Ishikawa (cell line): ENCODE data around the gene KCNH3.

ENCODE experiments used
- CEBPB ChIP-seq: IDR thresholded peaks from 2 replicates; pipeline ENCODE4 v1.6.1; 2012
- CREB1 ChIP-seq: IDR thresholded peaks from 2 replicates; pipeline ENCODE4 v1.6.1; 2012; ENCODE audit warnings: low read depth
- EGR1 ChIP-seq: IDR thresholded peaks from 2 replicates; pipeline ENCODE4 v1.6.1; 2012
- EP300 ChIP-seq: IDR thresholded peaks from 2 replicates; pipeline ENCODE4 v1.6.1; 2012; ENCODE audit warnings: borderline replicate concordance
- FOXM1 ChIP-seq: IDR thresholded peaks from 2 replicates; pipeline ENCODE4 v1.6.1; 2012; ENCODE audit warnings: low read depth, borderline replicate concordance
- NFIC ChIP-seq: IDR thresholded peaks from 2 replicates; pipeline ENCODE4 v1.6.1; 2012
- RAD21 ChIP-seq: IDR thresholded peaks from 2 replicates; pipeline ENCODE4 v1.6.1; 2012; ENCODE audit warnings: low read depth
- TAF1 ChIP-seq: IDR thresholded peaks from 2 replicates; pipeline ENCODE4 v1.6.1; 2012; ENCODE audit warnings: low read depth, mild to moderate bottlenecking
- TCF12 ChIP-seq: IDR thresholded peaks from 2 replicates; pipeline ENCODE4 v1.6.1; 2012; ENCODE audit warnings: low read depth
- TEAD4 ChIP-seq: IDR thresholded peaks from 2 replicates; pipeline ENCODE4 v1.6.1; 2012
- YY1 ChIP-seq: IDR thresholded peaks from 2 replicates; pipeline ENCODE4 v1.6.1; 2012; ENCODE audit warnings: low read depth
- ZBTB7A ChIP-seq: IDR thresholded peaks from 2 replicates; pipeline ENCODE4 v1.6.1; 2012; ENCODE audit warnings: low read depth
- TF ChIP-seq, protein P1 (sequence below): IDR thresholded peaks from 2 replicates; pipeline ENCODE4 v1.6.1; 2012; ENCODE audit warnings: low read depth, mild to moderate bottlenecking
- TF ChIP-seq, protein P2 (sequence below): IDR thresholded peaks from 2 replicates; pipeline ENCODE4 v1.6.1; 2012
- TF ChIP-seq, protein P3 (sequence below): IDR thresholded peaks from 2 replicates; pipeline ENCODE4 v1.6.1; 2012

The KCNH3 gene

DNA sequence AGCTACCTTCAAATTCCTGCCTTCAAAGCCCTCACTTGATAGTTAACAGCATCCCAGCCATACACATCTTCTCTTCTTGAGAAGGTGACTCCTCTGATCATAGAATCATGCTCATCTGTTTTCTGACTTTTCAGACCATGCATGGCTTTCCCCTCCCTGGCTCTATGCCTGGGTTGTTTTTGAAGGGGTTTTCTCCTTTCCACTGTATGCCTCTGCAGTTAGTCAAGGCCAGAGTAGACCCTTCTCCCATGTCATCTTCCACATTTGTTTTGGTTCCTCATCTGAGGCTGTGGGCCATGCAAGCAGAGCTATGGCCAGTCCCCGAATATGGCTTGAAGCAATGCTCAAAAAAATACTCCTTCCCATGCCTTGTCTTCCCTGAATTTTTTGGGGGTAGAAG lies 43.4 kb downstream of the KCNH3 start:
- TF ChIP-seq EGR1 = no peak
- TF ChIP-seq YY1 = no peak
- TF ChIP-seq FOXM1 = no peak
- no peak for TF ChIP-seq CREB1
- TF ChIP-seq TEAD4 = no peak
- TF ChIP-seq EP300 = no peak
- TF ChIP-seq, protein P1, sequence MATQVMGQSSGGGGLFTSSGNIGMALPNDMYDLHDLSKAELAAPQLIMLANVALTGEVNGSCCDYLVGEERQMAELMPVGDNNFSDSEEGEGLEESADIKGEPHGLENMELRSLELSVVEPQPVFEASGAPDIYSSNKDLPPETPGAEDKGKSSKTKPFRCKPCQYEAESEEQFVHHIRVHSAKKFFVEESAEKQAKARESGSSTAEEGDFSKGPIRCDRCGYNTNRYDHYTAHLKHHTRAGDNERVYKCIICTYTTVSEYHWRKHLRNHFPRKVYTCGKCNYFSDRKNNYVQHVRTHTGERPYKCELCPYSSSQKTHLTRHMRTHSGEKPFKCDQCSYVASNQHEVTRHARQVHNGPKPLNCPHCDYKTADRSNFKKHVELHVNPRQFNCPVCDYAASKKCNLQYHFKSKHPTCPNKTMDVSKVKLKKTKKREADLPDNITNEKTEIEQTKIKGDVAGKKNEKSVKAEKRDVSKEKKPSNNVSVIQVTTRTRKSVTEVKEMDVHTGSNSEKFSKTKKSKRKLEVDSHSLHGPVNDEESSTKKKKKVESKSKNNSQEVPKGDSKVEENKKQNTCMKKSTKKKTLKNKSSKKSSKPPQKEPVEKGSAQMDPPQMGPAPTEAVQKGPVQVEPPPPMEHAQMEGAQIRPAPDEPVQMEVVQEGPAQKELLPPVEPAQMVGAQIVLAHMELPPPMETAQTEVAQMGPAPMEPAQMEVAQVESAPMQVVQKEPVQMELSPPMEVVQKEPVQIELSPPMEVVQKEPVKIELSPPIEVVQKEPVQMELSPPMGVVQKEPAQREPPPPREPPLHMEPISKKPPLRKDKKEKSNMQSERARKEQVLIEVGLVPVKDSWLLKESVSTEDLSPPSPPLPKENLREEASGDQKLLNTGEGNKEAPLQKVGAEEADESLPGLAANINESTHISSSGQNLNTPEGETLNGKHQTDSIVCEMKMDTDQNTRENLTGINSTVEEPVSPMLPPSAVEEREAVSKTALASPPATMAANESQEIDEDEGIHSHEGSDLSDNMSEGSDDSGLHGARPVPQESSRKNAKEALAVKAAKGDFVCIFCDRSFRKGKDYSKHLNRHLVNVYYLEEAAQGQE = no peak
- no peak for TF ChIP-seq TCF12
- no peak for TF ChIP-seq NFIC
- no peak for TF ChIP-seq CEBPB
- no peak for TF ChIP-seq TAF1

DNA sequence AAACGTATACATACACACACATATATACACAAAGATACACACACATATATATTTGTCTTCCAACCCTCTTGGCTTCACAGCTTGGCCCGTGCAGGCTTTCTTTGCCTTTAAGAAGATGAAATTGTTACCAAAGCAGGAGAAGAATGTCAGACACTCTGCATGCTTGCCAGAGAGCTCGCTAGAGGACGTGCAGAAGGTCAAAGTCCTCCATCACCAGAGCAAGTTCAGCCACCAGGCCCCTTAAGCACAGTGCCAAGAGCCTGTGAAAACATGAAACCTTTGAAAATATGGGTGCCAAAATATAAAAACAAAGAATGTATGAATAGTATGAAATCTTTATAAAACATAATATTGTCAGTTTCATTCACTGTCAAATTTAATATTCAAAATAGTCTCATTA lies 44.0 kb downstream of the KCNH3 start:
- TF ChIP-seq EGR1 (no peak), YY1 (no peak)
- TF ChIP-seq, protein P1 = no peak

DNA sequence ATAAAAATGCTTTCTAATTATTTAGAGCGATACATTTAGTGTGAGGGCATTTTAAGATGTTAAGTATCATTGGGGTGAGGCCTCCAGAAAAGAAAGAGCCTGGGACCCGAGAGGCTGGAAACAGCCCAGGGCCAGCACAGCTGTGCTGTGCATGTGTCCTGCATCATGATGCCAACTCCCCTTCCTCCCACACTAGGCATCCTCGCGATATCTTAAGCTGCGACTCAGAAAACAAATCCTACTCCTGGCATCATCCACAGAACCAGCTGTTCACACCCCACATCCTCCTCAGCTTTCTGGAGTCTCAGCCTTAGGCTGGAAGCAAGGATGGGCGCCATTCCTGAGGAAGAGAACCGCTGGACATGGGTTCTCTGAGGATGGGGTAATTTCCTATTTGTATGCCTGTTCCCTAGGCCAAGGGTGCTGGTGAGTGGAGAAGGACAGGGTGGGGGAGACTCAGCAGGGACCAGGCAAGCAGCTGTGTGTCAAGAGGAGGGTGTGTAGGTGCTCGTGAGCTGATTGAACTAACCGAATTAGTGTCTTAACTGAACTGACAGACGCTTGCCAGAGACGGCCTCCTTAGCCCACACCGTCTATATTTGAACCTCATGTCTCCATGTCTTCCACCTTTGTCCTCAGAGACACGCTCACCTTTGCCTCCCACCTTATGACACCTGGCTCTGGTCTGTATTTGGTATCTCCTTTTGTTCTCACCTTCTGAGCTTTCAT lies 44.7 kb downstream of the KCNH3 start:
- no peak for TF ChIP-seq CREB1
- TF ChIP-seq, protein P1 = no peak
- TF ChIP-seq TAF1 = no peak
- no peak for TF ChIP-seq EGR1
- no peak for TF ChIP-seq RAD21

DNA sequence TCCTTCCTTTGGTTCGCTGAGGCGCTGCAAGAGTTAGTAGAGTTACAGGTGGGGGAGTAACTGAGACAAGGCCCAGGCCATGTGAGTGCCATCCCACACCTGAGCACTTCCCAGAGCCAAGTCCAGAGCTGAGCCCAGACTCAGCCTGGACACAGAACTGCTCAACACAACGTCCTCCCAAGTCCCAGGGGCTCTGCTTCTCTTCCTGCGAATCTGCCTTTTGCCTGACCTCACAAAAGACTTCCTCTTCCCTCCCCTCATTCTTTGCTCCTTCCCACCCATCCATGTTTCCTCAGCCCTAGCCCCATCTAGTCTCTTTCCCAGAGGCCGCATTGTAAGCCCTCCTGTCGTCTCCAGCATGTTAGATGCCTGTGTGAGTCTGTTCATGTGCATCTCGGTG lies 45.8 kb downstream of the KCNH3 start:
- TF ChIP-seq ZBTB7A (no peak), TAF1 (no peak), TCF12 (no peak), YY1 (no peak), RAD21 (no peak), NFIC (no peak), FOXM1 (no peak), EP300 (no peak), TEAD4 (no peak)
- TF ChIP-seq, protein P2, sequence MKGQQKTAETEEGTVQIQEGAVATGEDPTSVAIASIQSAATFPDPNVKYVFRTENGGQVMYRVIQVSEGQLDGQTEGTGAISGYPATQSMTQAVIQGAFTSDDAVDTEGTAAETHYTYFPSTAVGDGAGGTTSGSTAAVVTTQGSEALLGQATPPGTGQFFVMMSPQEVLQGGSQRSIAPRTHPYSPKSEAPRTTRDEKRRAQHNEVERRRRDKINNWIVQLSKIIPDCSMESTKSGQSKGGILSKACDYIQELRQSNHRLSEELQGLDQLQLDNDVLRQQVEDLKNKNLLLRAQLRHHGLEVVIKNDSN = no peak
- TF ChIP-seq, protein P3, sequence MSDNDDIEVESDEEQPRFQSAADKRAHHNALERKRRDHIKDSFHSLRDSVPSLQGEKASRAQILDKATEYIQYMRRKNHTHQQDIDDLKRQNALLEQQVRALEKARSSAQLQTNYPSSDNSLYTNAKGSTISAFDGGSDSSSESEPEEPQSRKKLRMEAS = no peak
- TF ChIP-seq, protein P1 = no peak
